Measurements from ENCODE around the gene SSC5D.
"Not testable (repeated sequence)": the region's sequence is repeated elsewhere in the genome, so short reads cannot be mapped to it uniquely, and the experiment has no call there.

Gene SSC5D

DNA sequence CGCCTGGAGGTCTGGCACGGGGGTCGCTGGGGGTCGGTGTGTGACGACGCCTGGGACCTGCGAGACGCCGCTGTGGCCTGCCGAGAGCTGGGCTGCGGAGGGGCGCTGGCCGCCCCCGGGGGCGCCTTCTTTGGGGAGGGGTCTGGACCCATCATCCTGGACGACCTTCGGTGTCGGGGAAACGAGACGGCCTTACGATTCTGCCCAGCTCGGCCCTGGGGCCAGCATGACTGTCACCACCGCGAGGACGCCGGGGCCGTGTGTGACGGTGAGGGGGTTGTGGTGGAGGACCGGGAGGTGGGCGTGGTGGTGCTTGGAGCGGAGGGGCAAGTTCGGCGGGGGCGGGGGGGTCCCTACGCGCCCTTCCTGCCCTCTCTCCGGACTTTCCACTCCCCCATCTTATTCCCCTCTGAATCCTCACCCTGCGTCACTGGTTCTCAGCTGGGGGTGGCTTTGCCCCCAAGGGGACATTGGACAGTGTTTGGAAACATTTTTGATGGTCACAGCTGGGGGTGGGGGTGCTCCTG, 5.5 kb downstream of the SSC5D start:
- H3K27ac ChIP-seq = no peak overlapping the region
- TF ChIP-seq, protein P1, sequence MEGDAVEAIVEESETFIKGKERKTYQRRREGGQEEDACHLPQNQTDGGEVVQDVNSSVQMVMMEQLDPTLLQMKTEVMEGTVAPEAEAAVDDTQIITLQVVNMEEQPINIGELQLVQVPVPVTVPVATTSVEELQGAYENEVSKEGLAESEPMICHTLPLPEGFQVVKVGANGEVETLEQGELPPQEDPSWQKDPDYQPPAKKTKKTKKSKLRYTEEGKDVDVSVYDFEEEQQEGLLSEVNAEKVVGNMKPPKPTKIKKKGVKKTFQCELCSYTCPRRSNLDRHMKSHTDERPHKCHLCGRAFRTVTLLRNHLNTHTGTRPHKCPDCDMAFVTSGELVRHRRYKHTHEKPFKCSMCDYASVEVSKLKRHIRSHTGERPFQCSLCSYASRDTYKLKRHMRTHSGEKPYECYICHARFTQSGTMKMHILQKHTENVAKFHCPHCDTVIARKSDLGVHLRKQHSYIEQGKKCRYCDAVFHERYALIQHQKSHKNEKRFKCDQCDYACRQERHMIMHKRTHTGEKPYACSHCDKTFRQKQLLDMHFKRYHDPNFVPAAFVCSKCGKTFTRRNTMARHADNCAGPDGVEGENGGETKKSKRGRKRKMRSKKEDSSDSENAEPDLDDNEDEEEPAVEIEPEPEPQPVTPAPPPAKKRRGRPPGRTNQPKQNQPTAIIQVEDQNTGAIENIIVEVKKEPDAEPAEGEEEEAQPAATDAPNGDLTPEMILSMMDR (IDR thresholded peaks at IDR 0.05) = no peak
- no peak for TF ChIP-seq ZFX (IDR thresholded peaks at IDR 0.05; ENCODE audit: borderline replicate concordance)

DNA sequence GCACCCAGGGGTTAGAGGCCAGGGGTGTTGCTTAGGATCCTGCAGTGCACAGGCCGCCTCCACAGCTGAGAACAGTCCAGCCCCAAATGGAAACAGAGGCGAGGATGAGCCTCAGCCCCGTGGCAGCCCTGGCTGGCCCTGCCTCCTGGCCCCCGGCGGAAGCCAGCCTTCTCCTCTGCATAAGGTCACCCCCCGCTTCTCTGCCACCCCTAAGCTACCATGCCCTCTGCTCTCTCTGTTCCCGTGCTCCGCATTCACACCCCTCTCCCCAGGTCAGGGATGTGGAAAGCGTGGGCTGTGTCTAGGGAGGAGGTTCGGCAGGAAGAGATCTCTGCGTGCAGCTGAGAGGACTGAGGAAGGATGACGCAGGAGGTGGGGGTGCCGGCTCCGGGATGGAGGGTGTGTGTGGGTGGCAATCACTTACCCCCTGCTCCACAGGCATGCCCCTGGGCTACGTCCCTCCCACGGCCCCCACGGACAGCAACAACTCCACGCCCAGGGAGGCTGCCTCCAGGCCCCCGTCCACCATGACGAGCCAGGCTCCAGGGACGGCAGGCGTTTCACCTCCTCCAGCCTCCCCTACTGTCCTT, 6.0 kb downstream of the SSC5D start:
- TF ChIP-seq, protein P1 (IDR thresholded peaks at IDR 0.05) = no peak
- no peak for TF ChIP-seq ZFX (IDR thresholded peaks at IDR 0.05; ENCODE audit: borderline replicate concordance)
- H3K27ac ChIP-seq = no peak overlapping the region

DNA sequence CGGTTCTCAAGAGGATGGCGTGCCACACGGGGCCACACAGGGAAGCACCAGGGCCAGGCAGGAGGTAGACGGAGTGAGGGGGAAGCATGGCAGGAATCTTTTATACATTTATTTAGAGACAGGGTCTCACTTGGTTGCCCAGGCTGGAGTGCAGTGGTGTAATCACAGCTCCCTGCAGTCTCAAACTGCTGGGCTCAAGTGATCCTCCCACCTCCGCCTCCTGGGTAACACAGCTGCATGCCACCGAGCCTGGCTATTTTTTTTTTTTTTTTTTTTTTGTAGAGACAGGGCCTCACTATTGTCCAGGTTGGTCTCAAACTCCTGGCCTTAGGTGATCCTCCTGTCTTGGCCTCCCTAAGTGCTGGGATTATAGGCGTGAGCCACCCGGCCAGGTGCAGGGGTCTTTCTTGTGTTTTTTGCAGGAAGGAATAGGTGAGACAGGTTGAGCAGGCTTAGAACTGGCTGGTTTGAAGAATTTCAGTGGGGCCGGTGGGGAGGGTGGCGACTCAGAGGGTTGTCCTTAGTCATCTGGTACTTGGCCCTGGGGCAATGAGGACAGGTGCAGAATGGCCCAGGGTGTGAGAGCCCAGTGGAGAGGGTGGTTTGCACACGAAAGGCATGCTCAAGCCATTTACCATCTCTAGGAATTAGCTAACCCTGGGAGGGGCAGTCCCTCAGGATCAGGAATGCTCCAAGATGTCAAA, 7.6 kb downstream of the SSC5D start:
- TF ChIP-seq, protein P1 (IDR thresholded peaks at IDR 0.05) = no peak
- no peak for TF ChIP-seq ZFX (IDR thresholded peaks at IDR 0.05; ENCODE audit: borderline replicate concordance)
- no peak overlapping the region for H3K27ac ChIP-seq

DNA sequence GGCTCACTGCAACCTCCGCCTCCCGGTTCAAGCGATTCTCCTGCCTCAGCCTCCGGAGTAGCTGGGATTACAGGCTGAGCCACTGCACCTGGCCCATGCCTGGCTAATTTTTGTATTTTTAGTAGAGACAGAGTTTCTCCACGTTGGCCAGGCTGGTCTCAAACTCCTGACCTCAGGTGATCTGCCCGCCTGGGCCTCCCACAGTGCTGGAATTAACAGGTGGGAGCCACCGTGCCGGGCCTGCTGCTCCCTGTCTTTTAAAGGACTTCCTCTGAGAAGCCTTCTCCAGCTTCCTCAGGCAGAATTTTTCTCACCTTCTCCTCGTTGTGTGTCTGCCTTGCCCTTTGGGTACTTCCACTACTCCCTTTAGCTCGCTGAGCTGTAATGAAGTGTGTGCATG, 8.6 kb downstream of the SSC5D start:
- not testable (repeated sequence) for H3K27ac ChIP-seq

DNA sequence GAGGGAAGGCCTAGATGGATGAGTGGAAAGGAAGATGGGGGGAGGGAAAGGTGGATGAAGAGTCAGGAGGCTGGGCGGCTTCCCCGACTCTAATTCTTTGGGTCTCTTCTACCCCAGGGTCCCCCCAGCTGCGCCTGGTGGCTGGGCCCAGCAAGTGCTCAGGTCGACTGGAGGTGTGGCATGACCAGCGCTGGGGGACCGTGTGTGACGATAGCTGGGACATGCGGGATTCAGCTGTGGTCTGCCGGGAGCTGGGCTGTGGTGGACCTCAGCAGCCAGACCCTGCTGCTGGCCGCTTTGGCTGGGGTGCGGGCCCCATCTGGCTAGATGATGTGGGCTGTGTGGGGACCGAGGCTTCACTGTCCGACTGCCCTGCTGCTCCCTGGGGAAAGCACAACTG, 9.5 kb downstream of the SSC5D start:
- H3K27ac ChIP-seq = no peak overlapping the region
- TF ChIP-seq, protein P1 (IDR thresholded peaks at IDR 0.05) = no peak
- no peak for TF ChIP-seq ZFX (IDR thresholded peaks at IDR 0.05; ENCODE audit: borderline replicate concordance)

DNA sequence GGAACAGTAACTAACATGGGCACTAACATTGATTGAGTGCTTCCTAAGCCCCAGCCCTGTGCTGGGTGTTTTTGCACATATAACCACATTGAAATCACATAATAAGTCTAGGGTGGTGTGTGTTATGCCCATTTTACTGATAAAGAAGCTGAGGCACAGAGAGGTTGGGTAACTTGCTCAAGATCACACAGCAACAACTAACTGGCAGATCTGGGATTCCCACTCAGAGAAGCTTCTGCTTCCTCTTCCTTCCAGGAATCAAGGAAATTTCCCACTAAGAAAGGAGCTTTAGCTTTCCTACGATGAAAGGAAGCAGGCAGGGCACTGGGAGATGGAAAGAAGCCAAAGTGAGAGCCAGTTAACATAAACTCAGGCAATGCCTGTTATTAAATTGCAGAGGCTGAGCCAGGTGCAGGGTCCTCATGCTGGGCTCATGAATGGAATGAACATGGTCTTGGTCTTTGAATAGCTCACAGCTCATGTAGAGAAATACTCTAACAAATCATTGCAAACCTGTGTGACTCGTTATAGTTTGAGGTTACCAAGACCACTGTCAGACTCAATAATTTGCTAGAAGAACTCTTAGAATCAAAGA, 10.1 kb downstream of the SSC5D start:
- TF ChIP-seq, protein P1 (IDR thresholded peaks at IDR 0.05) = no peak
- TF ChIP-seq ZFX (IDR thresholded peaks at IDR 0.05; ENCODE audit: borderline replicate concordance) = no peak
- H3K27ac ChIP-seq = no peak overlapping the region

DNA sequence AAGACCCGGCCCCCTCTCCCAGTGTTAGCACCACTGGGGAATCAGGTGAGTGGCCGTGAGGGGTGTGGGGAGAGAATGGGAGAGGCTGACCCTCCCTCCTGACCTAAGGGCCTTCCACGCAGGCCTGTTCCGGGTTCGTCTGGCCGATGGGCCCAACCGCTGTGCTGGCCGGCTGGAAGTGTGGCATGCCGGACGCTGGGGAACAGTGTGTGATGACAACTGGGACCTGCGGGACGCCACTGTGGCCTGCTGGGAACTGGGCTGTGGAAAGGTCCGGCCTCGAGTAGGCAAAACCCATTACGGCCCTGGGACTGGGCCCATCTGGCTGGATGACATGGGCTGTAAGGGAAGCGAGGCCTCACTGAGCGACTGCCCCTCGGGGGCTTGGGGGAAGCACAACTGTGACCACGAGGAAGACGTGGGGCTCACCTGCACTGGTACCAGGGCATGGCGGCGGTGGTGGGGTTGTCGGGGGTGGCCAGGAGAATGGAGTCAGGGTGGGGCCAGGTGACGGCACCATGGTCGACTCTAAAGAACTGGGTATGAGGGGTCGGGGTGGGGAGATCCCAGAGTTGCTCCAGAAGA, 12.2 kb downstream of the SSC5D start:
- TF ChIP-seq, protein P1 (IDR thresholded peaks at IDR 0.05) = no peak
- no peak for TF ChIP-seq ZFX (IDR thresholded peaks at IDR 0.05; ENCODE audit: borderline replicate concordance)
- no peak overlapping the region for H3K27ac ChIP-seq

Data from 22Rv1 (cell line).